ENCODE results near the gene DSTN.

The DSTN gene

DNA sequence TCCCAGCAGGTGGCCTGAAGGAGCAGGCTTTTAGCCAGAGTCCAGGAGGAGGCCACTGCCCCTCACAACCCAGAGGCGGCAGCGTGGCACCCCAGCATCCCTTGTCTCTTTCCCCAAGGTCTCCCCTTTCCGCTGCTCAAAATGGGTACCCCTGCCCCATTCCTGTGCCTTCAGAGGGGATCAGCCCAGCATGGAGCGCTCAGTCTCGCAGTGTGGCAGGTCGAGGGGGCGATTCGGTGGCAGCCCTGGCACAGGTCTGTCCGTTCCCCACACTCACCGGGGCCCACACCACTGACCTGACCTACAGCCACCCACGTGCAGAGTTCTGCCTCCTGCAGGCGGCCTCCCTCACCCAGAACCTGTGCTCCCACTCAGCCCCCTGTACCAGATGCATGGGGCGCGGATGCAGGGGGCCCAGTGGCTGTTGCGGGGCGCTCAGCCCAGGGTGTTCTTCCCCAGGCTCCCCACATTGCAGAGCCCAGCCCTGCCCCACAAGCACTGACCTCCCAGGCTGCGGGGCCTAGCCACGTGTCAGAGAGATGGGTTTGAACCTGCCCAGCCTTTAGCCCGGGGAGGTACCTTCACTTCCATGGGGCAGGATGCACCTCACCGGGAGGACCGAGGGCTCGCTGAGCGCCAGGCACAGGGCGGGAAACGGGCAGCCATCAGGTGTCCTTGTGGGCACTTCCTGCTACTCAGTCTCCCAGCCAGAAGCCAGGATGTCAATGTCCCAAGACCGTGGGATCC lies 41.8 kb downstream of the DSTN start:
- H2BK5ac ChIP-seq (ENCODE audit: low read length), result no peak overlapping the region
- H4K5ac ChIP-seq (ENCODE audit: low read length), result no peak overlapping the region
- no CpG with 5 or more reads among the region's 26 CpGs for WGBS (ENCODE audit: extremely low coverage, insufficient coverage, low lambda C conversion rate)
- H3K27ac ChIP-seq (ENCODE audit: low read depth, low read length), result no peak overlapping the region
- H2BK120ac ChIP-seq (ENCODE audit: low read depth, low read length), result no peak overlapping the region
- H3K4me3 ChIP-seq (ENCODE audit: low read length), result no peak overlapping the region
- H3K18ac ChIP-seq (ENCODE audit: low read length), result no peak overlapping the region
- no peak overlapping the region for H3K56ac ChIP-seq (ENCODE audit: low read length)
- no peaks in the 10 kb centered on the region for H3K27me3 ChIP-seq (ENCODE audit: insufficient read depth, low read length, poor library complexity)
- H4K8ac ChIP-seq (ENCODE audit: low read depth, low read length), result no peak overlapping the region
- peaks cover 12% of the 10 kb centered on the region for H3K36me3 ChIP-seq (ENCODE audit: control insufficient read depth, insufficient read depth, low read length)
- H2BK15ac ChIP-seq (replicated peaks; ENCODE audit: low read depth), result no peak overlapping the region
- no peak overlapping the region for H3K4ac ChIP-seq (ENCODE audit: low read depth, low read length)
- H3K79me1 ChIP-seq (ENCODE audit: low read length), result no peaks in the 10 kb centered on the region
- no peaks in the 10 kb centered on the region for H3K79me2 ChIP-seq (ENCODE audit: control insufficient read depth, insufficient read depth, low read length)
- no peaks in the 10 kb centered on the region for H3K4me1 ChIP-seq (ENCODE audit: control insufficient read depth, low read depth, low read length)
- H3K23ac ChIP-seq (ENCODE audit: low read length), result no peak overlapping the region
- no peak for DNase-seq
- H2AK5ac ChIP-seq (ENCODE audit: low read length), result no peak overlapping the region
- no peak overlapping the region for H3K4me2 ChIP-seq (ENCODE audit: low read length)
- H3K9ac ChIP-seq (ENCODE audit: low read length), result no peak overlapping the region

DNA sequence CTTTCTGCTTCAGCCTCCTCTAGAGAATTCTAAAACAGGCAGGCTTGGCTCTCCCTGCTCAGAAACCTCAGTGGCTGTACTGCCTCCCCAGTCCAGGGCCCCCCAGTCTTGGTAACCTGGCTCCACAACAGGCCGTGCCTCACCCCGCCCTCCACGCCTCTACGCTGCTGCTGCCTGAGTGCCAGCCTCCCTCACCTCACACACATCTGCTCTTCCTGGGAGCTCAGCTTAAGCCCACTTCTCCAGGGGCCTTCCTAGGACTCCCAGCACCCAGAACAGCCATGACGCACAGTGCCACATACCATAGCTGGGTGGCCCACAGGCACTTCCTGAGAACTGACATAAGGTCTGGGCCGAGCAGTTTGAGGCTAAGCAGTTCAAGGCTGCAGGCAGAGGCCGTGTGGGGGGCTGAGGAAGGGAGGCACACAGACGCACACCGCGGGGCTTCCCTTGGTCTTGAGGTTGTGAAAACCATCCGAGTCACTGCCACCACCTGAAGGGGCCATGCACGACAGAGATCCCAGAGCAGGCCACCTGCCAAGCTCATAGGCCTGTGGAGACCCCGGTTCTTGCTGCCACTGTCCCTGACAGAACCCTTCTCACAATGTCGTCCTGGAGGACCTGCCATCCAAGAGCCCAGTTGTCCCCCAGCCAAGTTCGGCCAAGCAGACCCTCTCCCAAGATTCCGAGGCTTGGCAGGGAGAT lies 42.6 kb downstream of the DSTN start:
- H3K27me3 ChIP-seq (ENCODE audit: insufficient read depth, low read length, poor library complexity), result no peaks in the 10 kb centered on the region
- H3K23ac ChIP-seq (ENCODE audit: low read length), result no peak overlapping the region

DNA sequence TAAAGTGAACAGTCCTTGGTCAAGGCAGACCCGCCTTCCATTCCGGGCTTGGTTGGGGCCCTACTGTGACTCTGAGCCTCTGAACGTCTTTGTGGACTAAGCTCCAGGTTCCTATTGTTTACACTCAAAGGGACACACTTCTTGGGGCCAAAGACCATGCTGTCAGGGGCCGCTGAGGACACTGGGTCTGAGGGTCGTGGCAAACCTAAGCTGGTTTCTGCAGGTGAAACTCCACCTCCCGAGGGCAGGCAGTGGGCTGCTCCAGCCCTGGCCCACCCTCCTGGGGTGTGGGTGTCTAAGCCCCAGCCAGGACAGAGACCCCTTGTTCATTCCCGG lies 43.1 kb downstream of the DSTN start:
- H3K18ac ChIP-seq (ENCODE audit: low read length), result no peak overlapping the region
- H3K56ac ChIP-seq (ENCODE audit: low read length), result no peak overlapping the region
- H4K5ac ChIP-seq (ENCODE audit: low read length), result no peak overlapping the region
- H2AK5ac ChIP-seq (ENCODE audit: low read length), result no peak overlapping the region
- no peak overlapping the region for H3K23ac ChIP-seq (ENCODE audit: low read length)
- no peak overlapping the region for H3K9ac ChIP-seq (ENCODE audit: low read length)
- no peak overlapping the region for H3K4me2 ChIP-seq (ENCODE audit: low read length)
- H3K79me1 ChIP-seq (ENCODE audit: low read length), result no peaks in the 10 kb centered on the region
- no peak overlapping the region for H3K27ac ChIP-seq (ENCODE audit: low read depth, low read length)
- H2BK5ac ChIP-seq (ENCODE audit: low read length), result no peak overlapping the region
- H3K27me3 ChIP-seq (ENCODE audit: insufficient read depth, low read length, poor library complexity), result no peaks in the 10 kb centered on the region
- H3K36me3 ChIP-seq (ENCODE audit: control insufficient read depth, insufficient read depth, low read length), result peaks cover 14% of the 10 kb centered on the region
- no peaks in the 10 kb centered on the region for H3K4me1 ChIP-seq (ENCODE audit: control insufficient read depth, low read depth, low read length)
- no peak overlapping the region for H3K4me3 ChIP-seq (ENCODE audit: low read length)
- H2BK15ac ChIP-seq (replicated peaks; ENCODE audit: low read depth), result no peak overlapping the region
- WGBS (ENCODE audit: extremely low coverage, insufficient coverage, low lambda C conversion rate), result no CpG with 5 or more reads among the region's 7 CpGs
- H4K8ac ChIP-seq (ENCODE audit: low read depth, low read length), result no peak overlapping the region
- H3K79me2 ChIP-seq (ENCODE audit: control insufficient read depth, insufficient read depth, low read length), result no peaks in the 10 kb centered on the region
- H3K4ac ChIP-seq (ENCODE audit: low read depth, low read length), result no peak overlapping the region
- DNase-seq, result no peak
- H2BK120ac ChIP-seq (ENCODE audit: low read depth, low read length), result no peak overlapping the region

More for the DNA sequence above, 42.6 kb downstream of the DSTN start:
- H3K9ac ChIP-seq (ENCODE audit: low read length), result no peak overlapping the region
- no peak overlapping the region for H4K5ac ChIP-seq (ENCODE audit: low read length)
- no peaks in the 10 kb centered on the region for H3K4me1 ChIP-seq (ENCODE audit: control insufficient read depth, low read depth, low read length)
- no peak for DNase-seq
- H2AK5ac ChIP-seq (ENCODE audit: low read length), result no peak overlapping the region
- no peak overlapping the region for H3K4ac ChIP-seq (ENCODE audit: low read depth, low read length)
- no peak overlapping the region for H3K27ac ChIP-seq (ENCODE audit: low read depth, low read length)
- no peak overlapping the region for H3K56ac ChIP-seq (ENCODE audit: low read length)
- H2BK15ac ChIP-seq (replicated peaks; ENCODE audit: low read depth), result no peak overlapping the region
- H3K79me2 ChIP-seq (ENCODE audit: control insufficient read depth, insufficient read depth, low read length), result no peaks in the 10 kb centered on the region
- H2BK120ac ChIP-seq (ENCODE audit: low read depth, low read length), result no peak overlapping the region
- no CpG with 5 or more reads among the region's 16 CpGs for WGBS (ENCODE audit: extremely low coverage, insufficient coverage, low lambda C conversion rate)
- no peak overlapping the region for H3K4me2 ChIP-seq (ENCODE audit: low read length)
- no peak overlapping the region for H3K4me3 ChIP-seq (ENCODE audit: low read length)
- H3K18ac ChIP-seq (ENCODE audit: low read length), result no peak overlapping the region
- H2BK5ac ChIP-seq (ENCODE audit: low read length), result no peak overlapping the region
- H4K8ac ChIP-seq (ENCODE audit: low read depth, low read length), result no peak overlapping the region
- no peaks in the 10 kb centered on the region for H3K79me1 ChIP-seq (ENCODE audit: low read length)
- peaks cover 14% of the 10 kb centered on the region for H3K36me3 ChIP-seq (ENCODE audit: control insufficient read depth, insufficient read depth, low read length)

GRCh38 chr20:17613328-17614175 lies 43.7 kb downstream of the DSTN start:
- Histone ChIP-seq H3K4me1 (ENCODE audit: control insufficient read depth, low read depth, low read length) (no peaks in the 10 kb centered on the region), H2BK5ac (ENCODE audit: low read length) (no peak overlapping the region), H4K5ac (ENCODE audit: low read length) (no peak overlapping the region), H3K36me3 (ENCODE audit: control insufficient read depth, insufficient read depth, low read length) (peaks cover 14% of the 10 kb centered on the region), H3K79me2 (ENCODE audit: control insufficient read depth, insufficient read depth, low read length) (no peaks in the 10 kb centered on the region), H3K18ac (ENCODE audit: low read length) (no peak overlapping the region), H3K4me2 (ENCODE audit: low read length) (no peak overlapping the region), H3K4me3 (ENCODE audit: low read length) (no peak overlapping the region), H3K79me1 (ENCODE audit: low read length) (no peaks in the 10 kb centered on the region), H3K23ac (ENCODE audit: low read length) (no peak overlapping the region), H4K8ac (ENCODE audit: low read depth, low read length) (no peak overlapping the region), H3K27me3 (ENCODE audit: insufficient read depth, low read length, poor library complexity) (no peaks in the 10 kb centered on the region), H3K4ac (ENCODE audit: low read depth, low read length) (no peak overlapping the region), H2BK15ac (replicated peaks; ENCODE audit: low read depth) (no peak overlapping the region), H3K27ac (ENCODE audit: low read depth, low read length) (no peak overlapping the region), H2AK5ac (ENCODE audit: low read length) (no peak overlapping the region), H3K9ac (ENCODE audit: low read length) (no peak overlapping the region), H3K56ac (ENCODE audit: low read length) (no peak overlapping the region), H2BK120ac (ENCODE audit: low read depth, low read length) (no peak overlapping the region)
- WGBS (ENCODE audit: extremely low coverage, insufficient coverage, low lambda C conversion rate), result no CpG with 5 or more reads among the region's 40 CpGs
- no peak for DNase-seq

GRCh38 chr20:17614176-17614811 lies 44.4 kb downstream of the DSTN start:
- no peak overlapping the region for H3K27ac ChIP-seq (ENCODE audit: low read depth, low read length)
- no peaks in the 10 kb centered on the region for H3K79me2 ChIP-seq (ENCODE audit: control insufficient read depth, insufficient read depth, low read length)
- no peak overlapping the region for H4K5ac ChIP-seq (ENCODE audit: low read length)
- H3K4me2 ChIP-seq (ENCODE audit: low read length), result no peak overlapping the region
- H3K56ac ChIP-seq (ENCODE audit: low read length), result no peak overlapping the region
- no peaks in the 10 kb centered on the region for H3K4me1 ChIP-seq (ENCODE audit: control insufficient read depth, low read depth, low read length)
- no peak overlapping the region for H2BK5ac ChIP-seq (ENCODE audit: low read length)
- no peaks in the 10 kb centered on the region for H3K79me1 ChIP-seq (ENCODE audit: low read length)
- peaks cover 14% of the 10 kb centered on the region for H3K36me3 ChIP-seq (ENCODE audit: control insufficient read depth, insufficient read depth, low read length)
- WGBS (ENCODE audit: extremely low coverage, insufficient coverage, low lambda C conversion rate), result no CpG with 5 or more reads among the region's 20 CpGs
- H3K27me3 ChIP-seq (ENCODE audit: insufficient read depth, low read length, poor library complexity), result no peaks in the 10 kb centered on the region
- no peak overlapping the region for H3K9ac ChIP-seq (ENCODE audit: low read length)
- H4K8ac ChIP-seq (ENCODE audit: low read depth, low read length), result no peak overlapping the region
- H3K4me3 ChIP-seq (ENCODE audit: low read length), result no peak overlapping the region
- no peak overlapping the region for H3K18ac ChIP-seq (ENCODE audit: low read length)
- no peak overlapping the region for H2BK15ac ChIP-seq (replicated peaks; ENCODE audit: low read depth)
- H3K4ac ChIP-seq (ENCODE audit: low read depth, low read length), result no peak overlapping the region
- H2AK5ac ChIP-seq (ENCODE audit: low read length), result no peak overlapping the region
- H2BK120ac ChIP-seq (ENCODE audit: low read depth, low read length), result no peak overlapping the region
- H3K23ac ChIP-seq (ENCODE audit: low read length), result no peak overlapping the region
- DNase-seq, result no peak

All from mesendoderm (in vitro differentiated cells).